Testis (tissue), 3 donors: ENCODE results near the gene EIF4G2. TPM values are rescaled to one million over a fixed set of nuclear protein-coding genes. Genes with fewer than 3 reads are reported as not detected.

Experiments
- DNase-seq: peaks from one replicate; pipeline ENCODE4 v3.0.0-alpha.2; 2019
- H3K27ac ChIP-seq, 2 donors: fragments of 200-600 bp; sonication (generic); one replicate each; pipeline ENCODE4 v1.5.1; 2019
- H3K27me3 ChIP-seq: fragments of 200-600 bp; sonication (generic); one replicate; pipeline ENCODE4 v1.5.1; 2019
- H3K36me3 ChIP-seq: fragments of 200-600 bp; sonication (generic); one replicate; pipeline ENCODE4 v1.5.1; 2017; ENCODE audit warnings: low read depth; ENCODE audit errors: missing control alignments
- H3K4me1 ChIP-seq: fragments of 200-600 bp; sonication (generic); one replicate; pipeline ENCODE4 v1.5.1; 2019
- H3K4me3 ChIP-seq, 2 donors: fragments of 200-600 bp; sonication (generic); one replicate each; pipeline ENCODE4 v1.5.1; 2017 to 2019
- H3K9me3 ChIP-seq: fragments of 200-600 bp; sonication (generic); one replicate; pipeline ENCODE4 v1.5.1; 2017
- CTCF ChIP-seq, 3 experiments: fragments of 450-650 bp in 2 of 3; fragments of 200-600 bp in 1 of 3; sonication (generic) in 1 of 3; IDR thresholded peaks; one replicate each; pipeline ENCODE4 v1.5.1; 2016 to 2019; ENCODE audit warnings: antibody characterized with exemption in 3 of 3, mild to moderate bottlenecking in 2 of 3, moderate library complexity in 1 of 3
- POLR2A ChIP-seq: fragments of 450-650 bp; IDR thresholded peaks from one replicate; pipeline ENCODE4 v1.6.1; 2017; ENCODE audit warnings: antibody characterized with exemption, mild to moderate bottlenecking, moderate library complexity
- whole genome bisulfite sequencing, 2 donors: methylation state at CpG; one replicate each; pipeline ENCODE4 v1.1.5; 2018; 5-methylcytosine and 5-hydroxymethylcytosine counted together
- intact Hi-C: fragments of 100-400 bp; cut with DNase I; formaldehyde crosslinking; loops from one replicate; pipeline ENCODE4 v1.15.1; 2023; ENCODE audit warnings: low total_unique reads
- polyA plus RNA-seq: library from polyadenylated mRNA; stranded (reverse); fragments of 350-450 nt; fragmentation: Illumina TruSeq; extraction: RNeasy Lipid Tissue Mini Kit (QIAGEN cat#74804); gene quantifications from one replicate; pipeline ENCODE4 v1.2.3, GENCODE V29; 2014; ENCODE audit warnings: low read depth, low replicate concordance; ENCODE audit not compliant: insufficient read depth
- total RNA-seq, 2 donors: library from RNA; depleted of rRNA; stranded (reverse); fragments of >200 nt; gene quantifications; one replicate each; pipeline ENCODE4 v1.2.3, GENCODE V29; 2016

EIF4G2 gene
- total and polyA plus RNA-seq, 3 donors from 2014 or later: 451 to 519 (median 501) TPM

DNA sequence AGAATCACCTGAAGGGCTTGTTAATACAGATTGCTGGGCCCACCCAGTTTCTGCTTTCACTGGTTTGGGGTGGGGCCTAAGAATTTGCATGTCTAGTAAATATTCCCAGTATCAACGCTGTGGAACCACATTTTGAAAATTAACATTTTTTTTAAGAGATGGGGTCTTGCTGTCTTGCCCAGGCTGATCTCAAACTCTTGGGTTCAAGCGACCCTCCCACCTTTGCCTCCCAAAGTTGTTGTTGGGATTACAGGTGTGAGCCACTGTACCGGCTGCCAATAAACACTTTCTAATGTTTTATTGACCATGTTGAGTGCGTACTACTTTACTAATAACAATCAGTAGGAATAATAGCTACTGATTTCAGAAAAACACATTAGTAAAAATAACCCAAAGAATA is 2.5 kb downstream of the EIF4G2 start:
- Histone ChIP-seq H3K36me3 (peaks cover 5% of the 10 kb centered on the region), H3K27ac (peak overlapping the region in 1 of 2 donors; percentile 99), H3K4me1 (peaks cover 16% of the 10 kb centered on the region), H3K9me3 (no peaks in the 10 kb centered on the region), H3K27me3 (no peaks in the 10 kb centered on the region), H3K4me3 (no peak overlapping the region)
- TF ChIP-seq CTCF (IDR thresholded peaks at IDR 0.05) (no peak), POLR2A (no peak)
- intact Hi-C loops: loop anchor here (5.0 kb wide), 2 partner anchors 51 to 126 kb away; partner anchors contain the start of gene ZBED5
- WGBS, 2 donors: 84 to 89% methylated on average over 4 of the region's 4 CpGs
- DNase-seq: no peak

DNA sequence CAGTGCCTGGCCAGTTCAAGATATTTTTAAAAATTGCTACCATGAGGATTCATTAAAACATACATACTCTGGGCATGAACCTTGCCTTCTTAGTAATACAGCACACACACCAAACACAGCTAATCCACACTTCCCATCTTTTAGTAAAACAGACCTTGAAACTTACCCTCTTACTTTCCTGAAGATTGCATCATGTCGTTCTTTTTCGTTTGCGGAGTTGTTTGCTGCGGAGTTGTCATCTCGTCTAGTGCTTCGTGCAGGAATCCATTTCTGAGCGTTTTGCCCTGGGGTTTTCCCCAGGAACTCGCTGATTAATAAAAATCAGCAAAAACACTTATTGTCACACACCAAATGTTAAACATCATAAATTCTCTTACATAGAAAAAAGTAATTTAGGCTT is 3.0 kb downstream of the EIF4G2 start:
- Histone ChIP-seq H3K36me3 (peaks cover 5% of the 10 kb centered on the region), H3K27me3 (no peaks in the 10 kb centered on the region), H3K4me3 (no peak overlapping the region), H3K4me1 (peaks cover 16% of the 10 kb centered on the region), H3K9me3 (no peaks in the 10 kb centered on the region), H3K27ac (no peak overlapping the region)
- 75 to 80% methylated on average over 8 of the region's 8 CpGs for WGBS, 2 donors
- TF ChIP-seq POLR2A: no peak
- TF ChIP-seq CTCF (IDR thresholded peaks at IDR 0.05): no peak
- intact Hi-C loops: loop anchor here (5.0 kb wide), 2 partner anchors 52 to 127 kb away; partner anchors contain the start of gene ZBED5
- no peak for DNase-seq

DNA sequence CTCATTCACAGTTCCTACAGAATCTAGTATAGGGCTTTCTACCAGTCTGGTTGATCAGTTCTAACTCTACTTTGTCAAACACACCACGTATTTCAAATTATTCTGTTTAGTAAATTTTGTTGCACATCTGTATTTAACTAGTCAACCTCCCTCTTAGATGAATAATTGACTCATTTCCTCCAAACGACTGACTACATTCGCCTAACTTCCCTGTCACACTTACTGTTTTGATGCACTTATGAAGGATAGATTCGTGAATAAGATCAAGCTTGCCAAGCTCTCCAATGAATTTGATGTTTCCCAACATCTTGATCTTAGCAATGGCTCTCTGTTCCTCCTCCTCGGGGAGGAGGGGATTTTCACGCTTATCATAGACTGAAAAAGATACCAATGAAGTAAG is 5.0 kb downstream of the EIF4G2 start:
- intact Hi-C loops: no loop called here
- no peak for TF ChIP-seq POLR2A
- no peak for TF ChIP-seq CTCF (IDR thresholded peaks at IDR 0.05)
- Histone ChIP-seq H3K4me3 (no peak overlapping the region), H3K27ac (no peak overlapping the region), H3K4me1 (peaks cover 16% of the 10 kb centered on the region), H3K36me3 (peaks cover 5% of the 10 kb centered on the region), H3K27me3 (no peaks in the 10 kb centered on the region), H3K9me3 (no peaks in the 10 kb centered on the region)
- WGBS, 2 donors: 76 to 80% methylated on average over 6 of the region's 6 CpGs
- no peak for DNase-seq

- intact Hi-C loops: no loop called here
- no peak for TF ChIP-seq CTCF (IDR thresholded peaks at IDR 0.05)
- TF ChIP-seq POLR2A: no peak
- 90 to 91% methylated on average over 2 of the region's 2 CpGs for WGBS, 2 donors
- Histone ChIP-seq H3K27me3 (no peaks in the 10 kb centered on the region), H3K27ac (no peak overlapping the region), H3K4me1 (no peaks in the 10 kb centered on the region), H3K4me3 (no peak overlapping the region), H3K36me3 (peaks cover 4% of the 10 kb centered on the region), H3K9me3 (no peaks in the 10 kb centered on the region)
- no peak for DNase-seq
These were observed 8.4 kb downstream of the EIF4G2 start for GRCh38 chr11:10800292-10800691.

- Histone ChIP-seq H3K4me3 (no peak overlapping the region), H3K36me3 (peaks cover 4% of the 10 kb centered on the region), H3K9me3 (no peaks in the 10 kb centered on the region), H3K4me1 (no peaks in the 10 kb centered on the region), H3K27me3 (no peaks in the 10 kb centered on the region), H3K27ac (no peak overlapping the region)
- 74 to 82% methylated on average over 4 of the region's 4 CpGs for WGBS, 2 donors
- intact Hi-C loops: loop anchor here (10.0 kb wide), 1 partner anchor 226 kb away; no protein-coding TSS in a partner anchor
- no peak for DNase-seq
- no peak for TF ChIP-seq POLR2A
- TF ChIP-seq CTCF (IDR thresholded peaks at IDR 0.05): no peak
These were observed 10.3 kb downstream of the EIF4G2 start for GRCh38 chr11:10798330-10798928.
